ENCODE data around the gene NUP153. TPM values are rescaled to one million over a fixed set of nuclear protein-coding genes. Genes with fewer than 3 reads are reported as not detected.

Gene NUP153
- polyA plus RNA-seq, 1 donor from 2014 or later = 20.6 TPM

GRCh38 chr6:17663226-17663625 lies 43.5 kb downstream of the NUP153 start:
- no peaks in the 10 kb centered on the region for H4K20me1 ChIP-seq (ENCODE audit: insufficient read depth)
- H3K4me3 ChIP-seq (ENCODE audit: low read length) = no peak overlapping the region
- no peak overlapping the region for H3K27ac ChIP-seq (ENCODE audit: low read length)
- H3K36me3 ChIP-seq (ENCODE audit: insufficient read depth, low read length) = peaks cover 4% of the 10 kb centered on the region
- no peaks in the 10 kb centered on the region for H3K9me2 ChIP-seq (ENCODE audit: insufficient read depth, low read length)
- peaks cover 9% of the 10 kb centered on the region for H3K79me2 ChIP-seq (replicated peaks; ENCODE audit: insufficient read depth, low read length)
- H3K9me3 ChIP-seq (ENCODE audit: low read length) = no peaks in the 10 kb centered on the region
- TF ChIP-seq, protein P1, sequence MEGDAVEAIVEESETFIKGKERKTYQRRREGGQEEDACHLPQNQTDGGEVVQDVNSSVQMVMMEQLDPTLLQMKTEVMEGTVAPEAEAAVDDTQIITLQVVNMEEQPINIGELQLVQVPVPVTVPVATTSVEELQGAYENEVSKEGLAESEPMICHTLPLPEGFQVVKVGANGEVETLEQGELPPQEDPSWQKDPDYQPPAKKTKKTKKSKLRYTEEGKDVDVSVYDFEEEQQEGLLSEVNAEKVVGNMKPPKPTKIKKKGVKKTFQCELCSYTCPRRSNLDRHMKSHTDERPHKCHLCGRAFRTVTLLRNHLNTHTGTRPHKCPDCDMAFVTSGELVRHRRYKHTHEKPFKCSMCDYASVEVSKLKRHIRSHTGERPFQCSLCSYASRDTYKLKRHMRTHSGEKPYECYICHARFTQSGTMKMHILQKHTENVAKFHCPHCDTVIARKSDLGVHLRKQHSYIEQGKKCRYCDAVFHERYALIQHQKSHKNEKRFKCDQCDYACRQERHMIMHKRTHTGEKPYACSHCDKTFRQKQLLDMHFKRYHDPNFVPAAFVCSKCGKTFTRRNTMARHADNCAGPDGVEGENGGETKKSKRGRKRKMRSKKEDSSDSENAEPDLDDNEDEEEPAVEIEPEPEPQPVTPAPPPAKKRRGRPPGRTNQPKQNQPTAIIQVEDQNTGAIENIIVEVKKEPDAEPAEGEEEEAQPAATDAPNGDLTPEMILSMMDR (IDR thresholded peaks at IDR 0.05; ENCODE audit: poor library complexity, severe bottlenecking) = no peak
- TF ChIP-seq EZH2 (IDR thresholded peaks at IDR 0.05; ENCODE audit: borderline replicate concordance, insufficient read depth, low read length, poor library complexity, severe bottlenecking) (no peak), MXI1 (conservative IDR thresholded peaks at IDR 0.05; ENCODE audit: poor library complexity, severe bottlenecking) (no peak), SMC3 (conservative IDR thresholded peaks at IDR 0.05; ENCODE audit: poor library complexity) (no peak), POLR2AphosphoS5 (IDR thresholded peaks at IDR 0.05) (no peak), EP300 (conservative IDR thresholded peaks at IDR 0.05; ENCODE audit: poor library complexity, severe bottlenecking) (no peak)
- H2AFZ ChIP-seq (ENCODE audit: low read depth, low read length) = no peak overlapping the region
- H3F3A ChIP-seq (ENCODE audit: insufficient read depth, low read length, poor library complexity, severe bottlenecking) = no peaks in the 10 kb centered on the region
- no peak overlapping the region for H3K4me2 ChIP-seq (ENCODE audit: low read length)
- H3K9ac ChIP-seq (ENCODE audit: low read length) = no peak overlapping the region
- no peaks in the 10 kb centered on the region for H3K27me3 ChIP-seq (ENCODE audit: insufficient read depth, low read depth, low read length)

DNA sequence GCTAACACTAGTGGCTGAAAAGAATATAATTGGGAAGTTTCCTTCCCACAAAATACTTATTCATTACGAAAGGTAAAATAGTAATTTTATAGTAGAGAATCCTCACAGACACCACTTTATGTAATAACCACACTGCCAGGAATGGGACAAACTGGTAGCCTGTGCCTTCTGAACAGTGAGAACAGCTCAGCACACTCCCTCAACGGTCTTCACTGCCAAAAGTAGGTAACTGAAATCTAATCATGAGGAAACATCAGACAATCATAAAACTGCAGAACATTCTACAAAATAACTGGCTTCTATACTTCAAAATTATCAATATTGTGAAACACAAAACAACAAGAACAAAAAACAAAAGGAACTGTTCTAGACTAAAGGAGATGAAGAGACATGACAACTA lies 44.1 kb downstream of the NUP153 start:
- TF ChIP-seq EP300 (conservative IDR thresholded peaks at IDR 0.05; ENCODE audit: poor library complexity, severe bottlenecking) (no peak), EZH2 (IDR thresholded peaks at IDR 0.05; ENCODE audit: borderline replicate concordance, insufficient read depth, low read length, poor library complexity, severe bottlenecking) (no peak), POLR2AphosphoS5 (IDR thresholded peaks at IDR 0.05) (no peak), MXI1 (conservative IDR thresholded peaks at IDR 0.05; ENCODE audit: poor library complexity, severe bottlenecking) (no peak), TAF1 (IDR thresholded peaks at IDR 0.05; ENCODE audit: low read depth) (no peak), SMC3 (conservative IDR thresholded peaks at IDR 0.05; ENCODE audit: poor library complexity) (no peak), RAD21 (conservative IDR thresholded peaks at IDR 0.05) (no peak)
- TF ChIP-seq, protein P2, sequence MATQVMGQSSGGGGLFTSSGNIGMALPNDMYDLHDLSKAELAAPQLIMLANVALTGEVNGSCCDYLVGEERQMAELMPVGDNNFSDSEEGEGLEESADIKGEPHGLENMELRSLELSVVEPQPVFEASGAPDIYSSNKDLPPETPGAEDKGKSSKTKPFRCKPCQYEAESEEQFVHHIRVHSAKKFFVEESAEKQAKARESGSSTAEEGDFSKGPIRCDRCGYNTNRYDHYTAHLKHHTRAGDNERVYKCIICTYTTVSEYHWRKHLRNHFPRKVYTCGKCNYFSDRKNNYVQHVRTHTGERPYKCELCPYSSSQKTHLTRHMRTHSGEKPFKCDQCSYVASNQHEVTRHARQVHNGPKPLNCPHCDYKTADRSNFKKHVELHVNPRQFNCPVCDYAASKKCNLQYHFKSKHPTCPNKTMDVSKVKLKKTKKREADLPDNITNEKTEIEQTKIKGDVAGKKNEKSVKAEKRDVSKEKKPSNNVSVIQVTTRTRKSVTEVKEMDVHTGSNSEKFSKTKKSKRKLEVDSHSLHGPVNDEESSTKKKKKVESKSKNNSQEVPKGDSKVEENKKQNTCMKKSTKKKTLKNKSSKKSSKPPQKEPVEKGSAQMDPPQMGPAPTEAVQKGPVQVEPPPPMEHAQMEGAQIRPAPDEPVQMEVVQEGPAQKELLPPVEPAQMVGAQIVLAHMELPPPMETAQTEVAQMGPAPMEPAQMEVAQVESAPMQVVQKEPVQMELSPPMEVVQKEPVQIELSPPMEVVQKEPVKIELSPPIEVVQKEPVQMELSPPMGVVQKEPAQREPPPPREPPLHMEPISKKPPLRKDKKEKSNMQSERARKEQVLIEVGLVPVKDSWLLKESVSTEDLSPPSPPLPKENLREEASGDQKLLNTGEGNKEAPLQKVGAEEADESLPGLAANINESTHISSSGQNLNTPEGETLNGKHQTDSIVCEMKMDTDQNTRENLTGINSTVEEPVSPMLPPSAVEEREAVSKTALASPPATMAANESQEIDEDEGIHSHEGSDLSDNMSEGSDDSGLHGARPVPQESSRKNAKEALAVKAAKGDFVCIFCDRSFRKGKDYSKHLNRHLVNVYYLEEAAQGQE (IDR thresholded peaks at IDR 0.05; ENCODE audit: borderline replicate concordance) = no peak
- TF ChIP-seq, protein P1 (IDR thresholded peaks at IDR 0.05; ENCODE audit: poor library complexity, severe bottlenecking) = no peak
- no peaks in the 10 kb centered on the region for H3F3A ChIP-seq (ENCODE audit: insufficient read depth, low read length, poor library complexity, severe bottlenecking)
- no peak overlapping the region for H3K4me2 ChIP-seq (ENCODE audit: low read length)
- no peaks in the 10 kb centered on the region for H4K20me1 ChIP-seq (ENCODE audit: insufficient read depth)
- H3K27ac ChIP-seq (ENCODE audit: low read length) = no peak overlapping the region
- H3K9ac ChIP-seq (ENCODE audit: low read length) = no peak overlapping the region
- H2AFZ ChIP-seq (ENCODE audit: low read depth, low read length) = no peak overlapping the region
- H3K9me2 ChIP-seq (ENCODE audit: insufficient read depth, low read length) = no peaks in the 10 kb centered on the region
- no peaks in the 10 kb centered on the region for H3K27me3 ChIP-seq (ENCODE audit: insufficient read depth, low read depth, low read length)
- no peaks in the 10 kb centered on the region for H3K9me3 ChIP-seq (ENCODE audit: low read length)
- H3K36me3 ChIP-seq (ENCODE audit: insufficient read depth, low read length) = peaks cover 4% of the 10 kb centered on the region
- no peak overlapping the region for H3K4me3 ChIP-seq (ENCODE audit: low read length)
- peaks cover 9% of the 10 kb centered on the region for H3K79me2 ChIP-seq (replicated peaks; ENCODE audit: insufficient read depth, low read length)

Measured in neural cell (in vitro differentiated cells).